Measurements from ENCODE around the gene MTCH1.

Gene MTCH1

GRCh38 chr6:36927691-36928546 is 58.1 kb downstream of the MTCH1 start:
- DNase-seq (ENCODE audit: low read depth in 2 of 2): no peak

GRCh38 chr6:36926708-36927513 is 59.1 kb downstream of the MTCH1 start:
- no peak for DNase-seq (ENCODE audit: low read depth in 2 of 2)

DNA sequence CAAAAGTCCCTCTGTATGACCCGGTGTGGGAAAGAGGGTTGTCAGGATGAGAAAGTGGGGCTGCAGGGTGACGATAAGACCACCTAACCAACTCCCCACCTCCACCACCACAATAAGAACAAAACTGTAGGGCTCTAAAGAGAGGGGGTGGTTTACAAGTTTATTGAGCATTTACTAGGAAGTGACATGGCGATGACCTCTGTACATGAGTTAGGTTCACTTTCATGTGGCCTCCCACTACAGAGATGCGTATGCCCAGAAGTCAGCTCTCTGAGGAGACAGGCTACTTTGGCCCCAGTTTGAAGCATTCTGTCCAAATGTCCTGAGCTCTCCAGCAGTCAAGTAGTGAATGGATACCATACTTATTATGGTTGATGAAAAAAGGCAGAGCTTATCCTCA is 60.2 kb downstream of the MTCH1 start:
- no peak for DNase-seq (ENCODE audit: low read depth in 2 of 2)

DNA sequence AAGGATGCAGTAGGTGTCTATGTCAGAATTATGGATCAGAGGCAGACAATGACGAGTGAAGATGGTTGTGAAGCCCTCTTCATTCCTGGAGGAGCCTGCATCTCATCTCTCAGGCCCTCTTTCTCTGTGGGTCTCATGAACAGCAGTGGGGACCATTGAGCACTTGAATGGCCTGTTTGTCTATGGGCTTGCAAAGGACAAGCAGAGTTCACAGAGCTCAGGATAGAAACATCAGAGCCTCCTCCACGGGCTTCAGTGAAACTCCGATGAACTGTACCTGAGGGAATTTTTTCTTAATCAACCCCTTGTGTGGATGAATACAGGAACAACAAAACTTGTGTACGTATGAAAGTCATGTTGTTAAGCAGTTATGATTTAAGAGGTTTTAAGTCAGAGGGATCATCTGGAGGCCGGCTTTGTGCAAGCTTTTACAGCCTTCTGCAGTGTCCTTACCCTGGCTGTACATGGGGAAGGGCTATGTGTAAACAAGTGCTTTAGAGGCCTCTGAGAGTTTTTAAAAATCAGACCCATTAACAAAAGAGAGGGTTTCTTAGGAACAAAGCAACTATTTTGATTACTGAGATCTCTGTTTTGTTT is 61.1 kb downstream of the MTCH1 start:
- no peak for DNase-seq (ENCODE audit: low read depth in 2 of 2)

DNA sequence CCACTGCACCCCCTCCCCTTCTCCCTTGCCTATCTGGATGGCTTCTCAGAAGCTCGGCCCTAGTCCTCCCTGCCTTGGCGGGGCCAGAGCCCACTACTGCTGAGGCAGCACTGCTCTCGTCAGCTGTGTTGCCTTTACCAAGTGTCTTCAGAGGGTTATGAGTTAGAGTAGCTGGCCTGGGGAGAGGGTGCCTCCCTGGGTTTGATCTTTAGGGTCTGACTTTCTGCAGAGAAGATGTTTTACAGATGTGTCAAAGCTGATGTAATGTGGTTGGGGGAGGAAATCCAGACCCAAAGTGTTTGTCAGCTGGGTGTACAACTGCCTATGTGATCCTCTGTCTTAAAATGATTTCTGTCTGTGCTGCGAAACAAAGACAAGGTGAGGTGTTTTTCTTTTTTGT is 61.9 kb downstream of the MTCH1 start:
- DNase-seq (ENCODE audit: low read depth in 2 of 2): no peak

DNA sequence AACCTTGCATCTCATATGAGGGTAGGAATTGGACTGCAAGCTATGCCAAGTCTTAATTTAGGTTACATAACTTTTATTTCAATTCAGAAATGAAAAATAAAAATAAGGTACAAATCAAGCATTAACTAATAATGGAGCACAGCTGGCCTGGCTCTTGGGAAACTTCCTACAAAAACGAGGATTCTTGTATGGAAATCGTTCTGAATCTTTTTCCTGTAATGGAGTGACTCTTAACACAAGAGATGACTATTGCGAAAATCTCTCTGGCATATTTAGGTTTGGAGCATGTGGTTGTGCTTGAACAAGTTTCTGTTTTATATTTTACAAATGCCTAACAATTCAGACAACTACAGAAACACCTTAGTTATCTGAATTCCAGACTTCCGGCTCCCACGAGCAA is 65.5 kb downstream of the MTCH1 start:
- DNase-seq (ENCODE audit: low read depth in 2 of 2): no peak

- no peak for DNase-seq (ENCODE audit: low read depth in 2 of 2)
These were observed 65.9 kb downstream of the MTCH1 start for GRCh38 chr6:36920049-36920448.

Data from activated CD4-positive, alpha-beta T cell treated with anti-CD3 and anti-CD28 coated beads for 24 hours (primary cell).